Myocyte (in vitro differentiated cells): ENCODE results near the gene RANBP3. TPM values are rescaled to one million over a fixed set of nuclear protein-coding genes. Genes with fewer than 3 reads are reported as not detected.
"Not testable (repeated sequence)": the region's sequence is repeated elsewhere in the genome, so short reads cannot be mapped to it uniquely, and the experiment has no call there.

Source experiments
- DNase-seq: peaks from one replicate; pipeline ENCODE4 v3.0.0-alpha.2; 2012; ENCODE audit warnings: low read depth
- total RNA-seq: library from RNA; depleted of rRNA; stranded (reverse); fragments of >200 nt; gene quantifications from 2 replicates; pipeline ENCODE4 v1.2.3, GENCODE V29; 2014

Gene RANBP3
- total RNA-seq, 1 donor from 2014 or later, result 50.3 TPM

- DNase-seq, result peak; percentile 78
These were observed 9.9 kb downstream of the RANBP3 start for GRCh38 chr19:5967994-5968430.

- no peak for DNase-seq
These were observed 10.4 kb downstream of the RANBP3 start for GRCh38 chr19:5967571-5967970.

- DNase-seq, result no peak
These were observed 11.0 kb downstream of the RANBP3 start for GRCh38 chr19:5966941-5967340.

GRCh38 chr19:5966215-5966614, 11.7 kb downstream of the RANBP3 start:
- DNase-seq, result no peak

- DNase-seq, result no peak
These were observed 12.9 kb downstream of the RANBP3 start for GRCh38 chr19:5964816-5965565.

- DNase-seq, result no peak
These were observed 14.1 kb downstream of the RANBP3 start for GRCh38 chr19:5963855-5964254.

GRCh38 chr19:5963259-5963658, 14.7 kb downstream of the RANBP3 start:
- DNase-seq, result not testable (repeated sequence)

- DNase-seq, result peak; percentile 92
These were observed 15.7 kb downstream of the RANBP3 start for GRCh38 chr19:5961969-5962945.

- not testable (repeated sequence) for DNase-seq
These were observed 16.3 kb downstream of the RANBP3 start for GRCh38 chr19:5961641-5961968.

- DNase-seq, result no peak
These were observed 17.6 kb downstream of the RANBP3 start for GRCh38 chr19:5960005-5961001.

GRCh38 chr19:5959260-5960004, 18.5 kb downstream of the RANBP3 start:
- DNase-seq, result no peak

- DNase-seq, result no peak
These were observed 19.2 kb downstream of the RANBP3 start for GRCh38 chr19:5958851-5959122.

GRCh38 chr19:5958074-5958850, 19.7 kb downstream of the RANBP3 start:
- DNase-seq, result no peak

- no peak for DNase-seq
These were observed 20.8 kb downstream of the RANBP3 start for GRCh38 chr19:5957170-5957569.

GRCh38 chr19:5956728-5957127, 21.2 kb downstream of the RANBP3 start:
- DNase-seq, result no peak

GRCh38 chr19:5956323-5956722, 21.6 kb downstream of the RANBP3 start:
- DNase-seq, result no peak

GRCh38 chr19:5955636-5955935, 22.4 kb downstream of the RANBP3 start:
- peak; percentile 63 for DNase-seq

GRCh38 chr19:5954293-5954692, 23.6 kb downstream of the RANBP3 start:
- DNase-seq, result no peak

- peak; percentile 63 for DNase-seq
These were observed 24.2 kb downstream of the RANBP3 start for GRCh38 chr19:5953680-5954213.
